ENCODE data around the gene MED26. TPM values are rescaled to one million over a fixed set of nuclear protein-coding genes. Genes with fewer than 3 reads are reported as not detected.

The MED26 gene
- total RNA-seq, 4 donors from 2014 or later: 7.2 to 15.5 (median 8.2) TPM

- no peak for TF ChIP-seq CTCF (IDR thresholded peaks at IDR 0.05)
- ATAC-seq (ENCODE audit: low FRiP score) (no peak), DNase-seq (ENCODE audit: low spot score) (no peak)
Measured at GRCh38 chr19:16569609-16570320, 58.2 kb downstream of the MED26 start.

GRCh38 chr19:16566702-16567101, 61.3 kb downstream of the MED26 start:
- no peak for ATAC-seq (ENCODE audit: low FRiP score)
- no peak for DNase-seq (ENCODE audit: low spot score)
- no peak for TF ChIP-seq CTCF (IDR thresholded peaks at IDR 0.05)

GRCh38 chr19:16566161-16566560, 61.8 kb downstream of the MED26 start:
- TF ChIP-seq CTCF (IDR thresholded peaks at IDR 0.05): no peak
- DNase-seq (ENCODE audit: low spot score): no peak
- no peak for ATAC-seq (ENCODE audit: low FRiP score)

- no peak for ATAC-seq (ENCODE audit: low FRiP score)
- no peak for DNase-seq (ENCODE audit: low spot score)
- no peak for TF ChIP-seq CTCF (IDR thresholded peaks at IDR 0.05)
Measured at GRCh38 chr19:16564842-16565241, 63.2 kb downstream of the MED26 start.

- DNase-seq (ENCODE audit: low spot score): no peak
- ATAC-seq (ENCODE audit: low FRiP score): no peak
- TF ChIP-seq CTCF (IDR thresholded peaks at IDR 0.05): no peak
Measured at GRCh38 chr19:16562608-16563025, 65.4 kb downstream of the MED26 start.

- TF ChIP-seq CTCF (IDR thresholded peaks at IDR 0.05): no peak
- no peak for ATAC-seq (ENCODE audit: low FRiP score)
Measured at GRCh38 chr19:16561382-16561781, 66.6 kb downstream of the MED26 start.

GRCh38 chr19:16559780-16560276, 68.2 kb downstream of the MED26 start:
- no peak for ATAC-seq (ENCODE audit: low FRiP score)
- no peak for TF ChIP-seq CTCF (IDR thresholded peaks at IDR 0.05)
- no peak for DNase-seq (ENCODE audit: low spot score)

More at GRCh38 chr19:16561382-16561781, 66.6 kb downstream of the MED26 start:
- no peak for DNase-seq (ENCODE audit: low spot score)
